ENCODE measurements around the gene GPM6B.

GPM6B gene

GRCh38 chrX:13721371-13721770, 95.5 kb downstream of the GPM6B start:
- no peak for DNase-seq

Data from NCI-H2081 (cell line).